GM12801 (cell line): ENCODE results near the gene KRTAP10-8.

Experiments used
- CTCF ChIP-seq: IDR thresholded peaks from one replicate; pipeline ENCODE4 v1.5.1; 2011; ENCODE audit warnings: control low read depth; ENCODE audit not compliant: insufficient read length; ENCODE audit errors: extremely low read depth

KRTAP10-8 gene

DNA sequence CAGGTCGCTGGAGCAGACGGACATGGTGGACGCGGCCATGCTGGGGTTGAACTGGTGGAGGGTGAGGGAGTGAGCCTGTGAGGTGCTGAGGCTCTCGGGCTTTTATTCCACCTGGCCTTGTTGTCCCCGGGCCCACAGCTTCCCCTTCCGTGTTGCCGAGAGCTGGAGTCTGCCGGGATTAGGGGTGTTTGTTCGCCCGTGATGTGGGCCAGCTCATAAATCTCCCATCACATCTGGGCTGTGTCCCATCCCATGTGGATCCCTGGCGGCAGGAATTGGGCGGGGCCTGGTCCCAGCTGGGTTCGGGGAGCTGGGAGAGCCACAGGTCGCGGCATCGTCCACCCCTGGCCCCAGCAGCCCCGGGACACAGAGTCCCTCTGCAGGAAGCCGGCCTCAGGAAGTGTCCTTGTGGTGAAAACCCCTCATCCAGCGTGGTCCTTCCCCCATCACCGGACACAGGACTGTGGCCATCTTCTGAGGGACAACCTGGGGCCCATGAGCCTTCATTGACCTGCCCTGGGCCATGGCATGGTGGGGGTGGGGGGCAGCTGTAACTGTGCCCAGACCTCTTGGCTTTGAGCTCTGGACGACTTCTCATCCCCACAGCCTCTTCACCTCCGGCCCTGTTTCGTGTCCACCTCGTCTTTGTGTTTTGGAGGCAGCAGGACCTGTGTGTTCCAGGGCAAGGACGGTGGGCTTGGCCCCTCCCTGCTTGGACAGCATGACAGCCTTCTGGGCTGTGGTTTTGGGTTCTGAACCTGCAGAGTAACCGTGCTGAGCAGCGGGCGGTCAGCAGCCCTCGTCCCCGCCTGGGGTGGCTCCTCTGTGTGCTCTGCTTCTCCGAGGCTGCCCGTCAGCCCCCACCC is 19.2 kb upstream of the KRTAP10-8 start, which contains the start of gene KRTAP10-6:
Gene KRTAP10-6, minus strand, starts transcription at position 60 of the 866 bp plus-strand sequence. Its CDS starts 21 bp downstream, at position 39.
- no peak for TF ChIP-seq CTCF

DNA sequence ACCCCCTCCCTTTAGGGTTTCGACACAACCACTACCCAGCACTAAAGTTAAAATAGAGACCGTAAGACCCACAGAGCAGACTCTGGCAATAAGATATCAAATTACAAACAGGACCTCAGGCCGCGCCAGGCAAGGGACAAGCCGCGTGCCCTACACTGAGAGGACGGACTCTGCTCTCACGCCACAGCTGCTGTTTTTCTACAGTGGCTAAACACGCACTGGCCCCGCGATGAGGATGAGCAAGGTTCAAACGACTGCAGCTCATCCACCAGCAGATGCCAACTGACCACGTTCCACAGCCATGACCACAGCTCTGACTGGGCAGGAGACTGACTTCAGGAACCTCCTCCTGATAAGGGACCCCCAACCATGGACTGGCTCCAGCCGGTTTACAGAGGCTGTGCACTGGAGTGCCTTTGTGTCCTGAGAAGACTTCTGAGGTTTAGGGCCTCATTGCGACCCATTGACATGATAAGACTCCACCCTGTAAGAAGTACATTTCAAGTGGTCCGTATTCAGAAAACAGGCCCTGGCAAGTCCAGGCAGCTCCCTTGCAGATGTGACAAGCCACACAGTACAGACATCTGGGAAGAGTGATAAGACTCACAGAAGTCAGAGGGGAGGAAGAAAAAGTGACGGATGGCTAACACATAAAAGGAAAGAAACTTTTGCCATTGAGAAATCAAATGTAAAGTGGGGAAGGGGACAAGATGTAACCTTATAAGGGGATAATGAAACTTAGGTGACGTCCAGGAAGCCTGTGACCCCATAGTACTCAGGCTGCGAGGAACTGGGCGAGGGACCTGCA is 18.1 kb upstream of the KRTAP10-8 start:
- no peak for TF ChIP-seq CTCF

DNA sequence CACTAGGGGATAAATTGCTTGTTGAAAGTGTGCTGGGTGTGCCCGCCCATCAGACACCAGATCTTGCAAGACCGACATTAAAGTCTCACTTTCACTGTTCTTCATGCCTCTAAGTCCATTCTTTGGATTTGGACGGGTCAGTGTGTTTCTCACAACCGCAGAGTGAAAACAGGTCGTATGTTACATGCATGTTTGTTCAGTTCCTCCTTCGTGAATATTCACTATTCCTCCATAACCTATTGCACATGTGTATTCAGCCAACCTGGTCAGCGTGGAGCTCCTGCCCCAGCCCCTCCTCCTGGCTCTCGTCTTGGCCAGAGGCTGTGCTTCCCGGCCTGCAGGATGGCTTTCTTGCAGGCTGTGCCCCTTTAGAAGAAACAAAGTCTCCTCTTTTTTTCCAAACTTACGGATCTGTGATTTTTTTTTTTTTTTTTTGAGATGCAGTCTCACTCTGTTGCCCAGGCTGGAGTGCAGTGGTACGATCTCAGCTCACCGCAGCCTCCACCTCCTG is 17.4 kb upstream of the KRTAP10-8 start:
- TF ChIP-seq CTCF: no peak

- no peak for TF ChIP-seq CTCF
Observed at GRCh38 chr21:44595524-44595923, 16.4 kb upstream of the KRTAP10-8 start.

GRCh38 chr21:44596068-44596725 is 15.7 kb upstream of the KRTAP10-8 start:
- no peak for TF ChIP-seq CTCF

DNA sequence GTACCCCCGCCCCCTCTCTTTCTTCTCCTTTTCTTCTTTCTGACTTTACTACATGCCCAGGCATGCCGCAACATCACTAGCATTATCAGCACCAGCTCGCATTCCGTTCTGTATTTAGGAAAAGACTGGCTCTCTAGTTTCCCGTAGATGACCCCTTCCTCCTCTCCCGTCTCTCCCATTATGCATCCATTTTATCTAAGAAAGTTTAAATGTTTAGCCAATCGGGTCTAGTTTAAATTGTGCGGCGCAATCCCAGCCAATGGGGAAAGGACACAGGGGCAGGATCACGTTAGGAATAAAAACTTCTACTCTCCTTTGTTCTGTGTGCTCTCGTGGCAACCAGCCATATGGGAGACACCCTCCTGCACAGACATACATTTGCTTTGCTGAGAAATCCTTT is 13.8 kb upstream of the KRTAP10-8 start:
- TF ChIP-seq CTCF: no peak
